ENCODE data around the gene AREG. TPM values are rescaled to one million over a fixed set of nuclear protein-coding genes. Genes with fewer than 3 reads are reported as not detected.

The AREG gene
- total RNA-seq, 1 experiment from 2014 or later, result 0.54 TPM

DNA sequence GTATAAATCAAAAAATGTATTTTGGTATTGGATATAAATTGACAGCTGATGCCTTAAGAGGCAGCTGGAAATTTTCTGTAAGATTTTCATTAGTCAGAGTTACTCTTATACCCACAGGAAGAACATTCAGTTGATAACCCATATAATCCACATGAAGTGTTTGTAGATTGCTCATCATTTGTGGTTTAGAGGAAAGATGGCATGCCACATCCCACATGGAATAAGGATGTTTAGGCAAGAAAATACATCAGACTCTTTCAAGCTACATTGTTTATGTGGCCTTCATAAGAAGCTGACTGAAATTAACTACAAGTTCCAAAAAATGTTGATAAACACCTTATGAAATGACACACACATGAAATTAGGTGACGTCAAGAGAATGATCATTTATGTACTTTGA, 56.6 kb downstream of the AREG start:
- DNase-seq (ENCODE audit: low read depth, low spot score) (no peak), ATAC-seq (no peak)
- ChIA-PET CTCF (no interaction called here), POLR2A (no interaction called here)
- no peaks in the 10 kb centered on the region for H3K36me3 ChIP-seq (ENCODE audit: control insufficient read depth, insufficient read depth, low read length)
- no peaks in the 10 kb centered on the region for H3K4me1 ChIP-seq (ENCODE audit: control insufficient read depth, insufficient read depth, low read length)
- no peak overlapping the region for H3K27ac ChIP-seq (ENCODE audit: low read length)
- intact Hi-C loops (cut with micrococcal nuclease; ENCODE audit: unreplicated experiment) (no loop called here), in situ Hi-C loops (cut with HindIII; ENCODE audit: low pct_unique_long_range_greater_than_20kb, low sequenced_read_pairs) (no loop called here)
- no peak overlapping the region for H3K4me3 ChIP-seq (ENCODE audit: low read depth in 2 of 2, low read length in 2 of 2)
- no peaks in the 10 kb centered on the region for H3K9me3 ChIP-seq (ENCODE audit: control insufficient read depth, insufficient read depth, low read depth, low read length)
- H3K27me3 ChIP-seq (ENCODE audit: control insufficient read depth, insufficient read depth, low read length), result no peaks in the 10 kb centered on the region
- TF ChIP-seq POLR2AphosphoS5 (IDR thresholded peaks at IDR 0.05; ENCODE audit: low read depth, low read length) (no peak), TCF7L2 (IDR thresholded peaks at IDR 0.05; ENCODE audit: low read depth, low read length) (no peak), SIN3A (IDR thresholded peaks at IDR 0.05; ENCODE audit: borderline replicate concordance, insufficient read depth, low read depth, low read length) (no peak)
- TF ChIP-seq, protein P1, sequence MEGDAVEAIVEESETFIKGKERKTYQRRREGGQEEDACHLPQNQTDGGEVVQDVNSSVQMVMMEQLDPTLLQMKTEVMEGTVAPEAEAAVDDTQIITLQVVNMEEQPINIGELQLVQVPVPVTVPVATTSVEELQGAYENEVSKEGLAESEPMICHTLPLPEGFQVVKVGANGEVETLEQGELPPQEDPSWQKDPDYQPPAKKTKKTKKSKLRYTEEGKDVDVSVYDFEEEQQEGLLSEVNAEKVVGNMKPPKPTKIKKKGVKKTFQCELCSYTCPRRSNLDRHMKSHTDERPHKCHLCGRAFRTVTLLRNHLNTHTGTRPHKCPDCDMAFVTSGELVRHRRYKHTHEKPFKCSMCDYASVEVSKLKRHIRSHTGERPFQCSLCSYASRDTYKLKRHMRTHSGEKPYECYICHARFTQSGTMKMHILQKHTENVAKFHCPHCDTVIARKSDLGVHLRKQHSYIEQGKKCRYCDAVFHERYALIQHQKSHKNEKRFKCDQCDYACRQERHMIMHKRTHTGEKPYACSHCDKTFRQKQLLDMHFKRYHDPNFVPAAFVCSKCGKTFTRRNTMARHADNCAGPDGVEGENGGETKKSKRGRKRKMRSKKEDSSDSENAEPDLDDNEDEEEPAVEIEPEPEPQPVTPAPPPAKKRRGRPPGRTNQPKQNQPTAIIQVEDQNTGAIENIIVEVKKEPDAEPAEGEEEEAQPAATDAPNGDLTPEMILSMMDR (IDR thresholded peaks at IDR 0.05), result no peak
- TF ChIP-seq, protein P2, sequence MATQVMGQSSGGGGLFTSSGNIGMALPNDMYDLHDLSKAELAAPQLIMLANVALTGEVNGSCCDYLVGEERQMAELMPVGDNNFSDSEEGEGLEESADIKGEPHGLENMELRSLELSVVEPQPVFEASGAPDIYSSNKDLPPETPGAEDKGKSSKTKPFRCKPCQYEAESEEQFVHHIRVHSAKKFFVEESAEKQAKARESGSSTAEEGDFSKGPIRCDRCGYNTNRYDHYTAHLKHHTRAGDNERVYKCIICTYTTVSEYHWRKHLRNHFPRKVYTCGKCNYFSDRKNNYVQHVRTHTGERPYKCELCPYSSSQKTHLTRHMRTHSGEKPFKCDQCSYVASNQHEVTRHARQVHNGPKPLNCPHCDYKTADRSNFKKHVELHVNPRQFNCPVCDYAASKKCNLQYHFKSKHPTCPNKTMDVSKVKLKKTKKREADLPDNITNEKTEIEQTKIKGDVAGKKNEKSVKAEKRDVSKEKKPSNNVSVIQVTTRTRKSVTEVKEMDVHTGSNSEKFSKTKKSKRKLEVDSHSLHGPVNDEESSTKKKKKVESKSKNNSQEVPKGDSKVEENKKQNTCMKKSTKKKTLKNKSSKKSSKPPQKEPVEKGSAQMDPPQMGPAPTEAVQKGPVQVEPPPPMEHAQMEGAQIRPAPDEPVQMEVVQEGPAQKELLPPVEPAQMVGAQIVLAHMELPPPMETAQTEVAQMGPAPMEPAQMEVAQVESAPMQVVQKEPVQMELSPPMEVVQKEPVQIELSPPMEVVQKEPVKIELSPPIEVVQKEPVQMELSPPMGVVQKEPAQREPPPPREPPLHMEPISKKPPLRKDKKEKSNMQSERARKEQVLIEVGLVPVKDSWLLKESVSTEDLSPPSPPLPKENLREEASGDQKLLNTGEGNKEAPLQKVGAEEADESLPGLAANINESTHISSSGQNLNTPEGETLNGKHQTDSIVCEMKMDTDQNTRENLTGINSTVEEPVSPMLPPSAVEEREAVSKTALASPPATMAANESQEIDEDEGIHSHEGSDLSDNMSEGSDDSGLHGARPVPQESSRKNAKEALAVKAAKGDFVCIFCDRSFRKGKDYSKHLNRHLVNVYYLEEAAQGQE (IDR thresholded peaks at IDR 0.05; ENCODE audit: insufficient read depth in 1 of 2, low read depth in 2 of 2, low read length in 1 of 2), result no peak
- BruUV-seq (replicated peaks), result no TSS peak

GRCh38 chr4:74503580-74503979, 58.6 kb downstream of the AREG start:
- ATAC-seq, result no peak
- intact Hi-C loops (cut with micrococcal nuclease; ENCODE audit: unreplicated experiment), result no loop called here
- BruUV-seq (replicated peaks), result no TSS peak
- Histone ChIP-seq H3K36me3 (ENCODE audit: control insufficient read depth, insufficient read depth, low read length) (no peaks in the 10 kb centered on the region), H3K4me3 (ENCODE audit: low read depth in 2 of 2, low read length in 2 of 2) (no peak overlapping the region), H3K27me3 (ENCODE audit: control insufficient read depth, insufficient read depth, low read length) (no peaks in the 10 kb centered on the region), H3K4me1 (ENCODE audit: control insufficient read depth, insufficient read depth, low read length) (no peaks in the 10 kb centered on the region), H3K9me3 (ENCODE audit: control insufficient read depth, insufficient read depth, low read depth, low read length) (no peaks in the 10 kb centered on the region), H3K27ac (ENCODE audit: low read length) (no peak overlapping the region)
- POLR2A ChIA-PET, result no interaction called here
- CTCF ChIA-PET, result no interaction called here
- TF ChIP-seq TCF7L2 (IDR thresholded peaks at IDR 0.05; ENCODE audit: low read depth, low read length) (no peak), SIN3A (IDR thresholded peaks at IDR 0.05; ENCODE audit: borderline replicate concordance, insufficient read depth, low read depth, low read length) (no peak), POLR2AphosphoS5 (IDR thresholded peaks at IDR 0.05; ENCODE audit: low read depth, low read length) (no peak)
- TF ChIP-seq, protein P2 (IDR thresholded peaks at IDR 0.05; ENCODE audit: insufficient read depth in 1 of 2, low read depth in 2 of 2, low read length in 1 of 2), result no peak
- TF ChIP-seq, protein P1 (IDR thresholded peaks at IDR 0.05), result no peak
- DNase-seq (ENCODE audit: low read depth, low spot score), result no peak
- in situ Hi-C loops (cut with HindIII; ENCODE audit: low pct_unique_long_range_greater_than_20kb, low sequenced_read_pairs), result no loop called here

All from Panc1 (cell line).